HepG2 (cell line): ENCODE data around the gene TRPT1. TPM values are rescaled to one million over a fixed set of nuclear protein-coding genes. Genes with fewer than 3 reads are reported as not detected.

Experiments used
- ADNP ChIP-seq: sonication (generic); formaldehyde crosslinking; IDR thresholded peaks from 2 replicates; pipeline ENCODE4 v1.4.0; 2020; ENCODE audit warnings: missing genetic modification reagents
- AHR ChIP-seq: IDR thresholded peaks from 2 replicates; pipeline ENCODE4 v1.6.1; 2018; ENCODE audit warnings: missing genetic modification reagents, missing compliant biosample characterization
- ASH2L ChIP-seq: fragments of 300-600, 200-600 bp; sonication (generic); IDR thresholded peaks from 2 replicates; pipeline ENCODE4 v1.7.0; 2017; ENCODE audit warnings: low read depth, mild to moderate bottlenecking, moderate library complexity, mixed read lengths, low read length; ENCODE audit not compliant: insufficient read length
- ATF7-NPFF ChIP-seq: sonication (generic); formaldehyde crosslinking; IDR thresholded peaks from 2 replicates; pipeline ENCODE4 v1.8.1; 2023; ENCODE audit warnings: mild to moderate bottlenecking, low read depth, missing genetic modification reagents, moderate library complexity
- FOSL1 ChIP-seq: sonication (generic); formaldehyde crosslinking; IDR thresholded peaks from 2 replicates; pipeline ENCODE4 v1.9.0; 2021; ENCODE audit warnings: missing genetic modification reagents, borderline replicate concordance
- ISL2 ChIP-seq: sonication (generic); formaldehyde crosslinking; IDR thresholded peaks from 2 replicates; pipeline ENCODE4 v1.5.0; 2020; ENCODE audit warnings: missing genetic modification reagents
- ISX ChIP-seq: sonication (generic); formaldehyde crosslinking; conservative IDR thresholded peaks from 2 replicates; pipeline ENCODE4 v1.5.0; 2020; ENCODE audit warnings: missing genetic modification reagents
- KAT2B ChIP-seq: fragments of 150-350 bp; IDR thresholded peaks from 2 replicates; pipeline ENCODE4 v1.6.1; 2014; ENCODE audit warnings: low read depth, low read length, borderline replicate concordance
- KLF11 ChIP-seq: IDR thresholded peaks from 2 replicates; pipeline ENCODE4 v1.6.1; 2016; ENCODE audit warnings: missing compliant biosample characterization
- NR0B2 ChIP-seq: sonication (generic); formaldehyde crosslinking; IDR thresholded peaks from 2 replicates; pipeline ENCODE4 v1.4.0; 2020; ENCODE audit warnings: mild to moderate bottlenecking, missing genetic modification reagents
- PHF21A ChIP-seq: sonication (generic); formaldehyde crosslinking; IDR thresholded peaks from 2 replicates; pipeline ENCODE4 v1.5.0; 2020; ENCODE audit warnings: mild to moderate bottlenecking, missing genetic modification reagents
- RBM22 ChIP-seq: fragments of 200-400 bp; formaldehyde crosslinking; optimal IDR thresholded peaks from 2 replicates; pipeline ENCODE3; 2017; ENCODE audit warnings: mild to moderate bottlenecking, low read length, moderate library complexity
- SIN3A ChIP-seq: IDR thresholded peaks from 2 replicates; pipeline ENCODE4 v1.6.1; 2011; ENCODE audit warnings: low read depth, mild to moderate bottlenecking, control low read depth, low read length, borderline replicate concordance
- SMAD9 ChIP-seq: sonication (generic); formaldehyde crosslinking; IDR thresholded peaks from 2 replicates; pipeline ENCODE4 v1.5.1; 2020; ENCODE audit warnings: mild to moderate bottlenecking, missing genetic modification reagents
- SP4 ChIP-seq: sonication (generic); formaldehyde crosslinking; IDR thresholded peaks from 2 replicates; pipeline ENCODE4 v1.8.1; 2023; ENCODE audit warnings: mild to moderate bottlenecking, missing genetic modification reagents
- SRSF4 ChIP-seq: fragments of 200-400 bp; formaldehyde crosslinking; IDR thresholded peaks from one replicate; pipeline ENCODE4 v1.6.1; 2018; ENCODE audit warnings: mild to moderate bottlenecking, low read depth, low read length, moderate library complexity; ENCODE audit not compliant: poor library complexity, severe bottlenecking
- THAP11 ChIP-seq: IDR thresholded peaks from 2 replicates; pipeline ENCODE4 v1.6.1; 2016; ENCODE audit warnings: missing biosample characterization, missing genetic modification reagents
- ZMYM2 ChIP-seq: sonication (generic); formaldehyde crosslinking; IDR thresholded peaks from 2 replicates; pipeline ENCODE4 v1.8.0; 2022; ENCODE audit warnings: mild to moderate bottlenecking, missing genetic modification reagents
- ZNF20 ChIP-seq: sonication (generic); formaldehyde crosslinking; IDR thresholded peaks from 2 replicates; pipeline ENCODE4 v1.4.0; 2020; ENCODE audit warnings: mild to moderate bottlenecking, moderate library complexity, missing genetic modification reagents
- ZNF3 ChIP-seq: IDR thresholded peaks from 2 replicates; pipeline ENCODE4 v1.7.0; 2017; ENCODE audit warnings: inconsistent platforms
- ZNF431 ChIP-seq: sonication (generic); formaldehyde crosslinking; IDR thresholded peaks from 2 replicates; pipeline ENCODE4 v1.9.0; 2022; ENCODE audit warnings: missing genetic modification reagents, low read depth, mild to moderate bottlenecking, borderline replicate concordance
- ZNF569 ChIP-seq: sonication (generic); formaldehyde crosslinking; IDR thresholded peaks from 2 replicates; pipeline ENCODE4 v1.5.0; 2020; ENCODE audit warnings: mild to moderate bottlenecking, missing genetic modification reagents, moderate library complexity, borderline replicate concordance
- ZNF770 ChIP-seq: sonication (generic); formaldehyde crosslinking; IDR thresholded peaks from 2 replicates; pipeline ENCODE4 v1.5.0; 2020; ENCODE audit warnings: mild to moderate bottlenecking, missing genetic modification reagents
- ZNF780A ChIP-seq: sonication (generic); formaldehyde crosslinking; IDR thresholded peaks from 2 replicates; pipeline ENCODE4 v1.8.0; 2022; ENCODE audit warnings: mild to moderate bottlenecking, missing genetic modification reagents, moderate library complexity
- ZNF839 ChIP-seq: sonication (generic); formaldehyde crosslinking; IDR thresholded peaks from 2 replicates; pipeline ENCODE4 v1.4.0; 2020; ENCODE audit warnings: missing genetic modification reagents, mild to moderate bottlenecking, borderline replicate concordance
- ZSCAN31 ChIP-seq: sonication (generic); formaldehyde crosslinking; IDR thresholded peaks from 2 replicates; pipeline ENCODE4 v1.5.0; 2020; ENCODE audit warnings: low read depth, mild to moderate bottlenecking, missing genetic modification reagents
- polyA plus RNA-seq, 8 experiments: library from polyadenylated mRNA; depleted of rRNA in 3 of 8; stranded (reverse) in 7 of 8; unstranded in 1 of 8; fragments of >200 nt; fragmentation: Illumina TruSeq in 4 of 8; extraction: Trizol in 4 of 8; gene quantifications; 2 replicates each; pipeline versions ENCODE4 v1.2.1 to v1.2.3, GENCODE V29; 2011 to 2016; ENCODE audit warnings: low read depth in 4 of 8, missing spikeins in 1 of 8, mixed read lengths in 1 of 8; ENCODE audit not compliant: insufficient read depth in 1 of 8
- total RNA-seq, 5 experiments: library from RNA; depleted of rRNA; stranded (reverse); fragments of >200 nt; fragmentation: Illumina TruSeq; extraction: Trizol; gene quantifications; 2 replicates each; pipeline ENCODE4 v1.2.3, GENCODE V29; 2016; ENCODE audit warnings: low read depth in 1 of 5
- TF ChIP-seq, protein P1 (sequence below): sonication (generic); formaldehyde crosslinking; conservative IDR thresholded peaks from 2 replicates; pipeline ENCODE4 v1.4.0; 2020; ENCODE audit warnings: missing genetic modification reagents
- TF ChIP-seq, protein P2 (sequence below): sonication (generic); formaldehyde crosslinking; IDR thresholded peaks from 2 replicates; pipeline ENCODE4 v1.8.0; 2022; ENCODE audit warnings: missing genetic modification reagents, low read depth, mild to moderate bottlenecking, borderline replicate concordance

The TRPT1 gene
- total and polyA plus RNA-seq, 2 of the 13 experiments (the other 11 are each of a cell fraction or from before 2014, with no cell fraction given): 24.8 to 40.7 TPM

- no peak for TF ChIP-seq ZNF569
- TF ChIP-seq NR0B2 (CRISPR knock-in tag): peak; percentile 31; the same call in 1 of the 2 replicates
- no peak for TF ChIP-seq ZSCAN31
- no peak for TF ChIP-seq KLF11 (CRISPR knock-in tag)
- TF ChIP-seq ZNF780A: no peak
- no peak for TF ChIP-seq KAT2B
- no peak; the same call in 1 of the 2 replicates for TF ChIP-seq ZNF431 (CRISPR knock-in tag)
- no peak for TF ChIP-seq AHR (CRISPR knock-in tag)
- TF ChIP-seq ZNF3 (CRISPR knock-in tag): no peak
- TF ChIP-seq FOSL1 (CRISPR knock-in tag): no peak
- TF ChIP-seq, protein P1, sequence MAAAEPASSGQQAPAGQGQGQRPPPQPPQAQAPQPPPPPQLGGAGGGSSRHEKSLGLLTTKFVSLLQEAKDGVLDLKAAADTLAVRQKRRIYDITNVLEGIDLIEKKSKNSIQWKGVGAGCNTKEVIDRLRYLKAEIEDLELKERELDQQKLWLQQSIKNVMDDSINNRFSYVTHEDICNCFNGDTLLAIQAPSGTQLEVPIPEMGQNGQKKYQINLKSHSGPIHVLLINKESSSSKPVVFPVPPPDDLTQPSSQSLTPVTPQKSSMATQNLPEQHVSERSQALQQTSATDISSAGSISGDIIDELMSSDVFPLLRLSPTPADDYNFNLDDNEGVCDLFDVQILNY (CRISPR knock-in tag): no peak
- TF ChIP-seq ATF7-NPFF: peak; percentile 50; the same call in 1 of the 2 replicates
- TF ChIP-seq THAP11 (CRISPR knock-in tag): peak; percentile 54
- TF ChIP-seq ZNF770 (CRISPR knock-in tag): no peak
- TF ChIP-seq ADNP: no peak
- peak; percentile 74; the same call in 1 of the 2 replicates for TF ChIP-seq SIN3A
- no peak for TF ChIP-seq RBM22
- TF ChIP-seq SP4: peak; percentile 88
- TF ChIP-seq ZNF20 (CRISPR knock-in tag): no peak
- no peak for TF ChIP-seq ZMYM2 (CRISPR knock-in tag)
- peak; percentile 23; the same call in 1 of the 2 replicates for TF ChIP-seq ISL2 (CRISPR knock-in tag)
- no peak for TF ChIP-seq ASH2L
- TF ChIP-seq PHF21A (CRISPR knock-in tag): no peak; the same call in 1 of the 2 replicates
- TF ChIP-seq SMAD9 (CRISPR knock-in tag): no peak
- TF ChIP-seq ZNF839 (CRISPR knock-in tag): no peak
- no peak for TF ChIP-seq ISX (CRISPR knock-in tag)
- TF ChIP-seq, protein P2, sequence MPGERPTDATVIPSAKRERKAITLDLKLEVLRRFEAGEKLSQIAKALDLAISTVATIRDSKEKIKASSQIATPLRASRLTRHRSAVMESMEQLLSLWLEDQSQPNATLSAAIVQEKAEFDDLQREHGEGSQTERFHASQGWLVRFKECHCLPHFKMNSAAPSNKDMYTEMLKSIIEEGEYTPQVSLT: 0 out of 2 replicates have a peak, but pooled peaks have one; percentile 24
- no peak for TF ChIP-seq SRSF4
Observed at GRCh38 chr11:64230171-64230984, 4.4 kb upstream of the TRPT1 start, which contains the start of gene DNAJC4 (continued).
